ENCODE data around the gene GUCY1B1. TPM values are rescaled to one million over a fixed set of nuclear protein-coding genes. Genes with fewer than 3 reads are reported as not detected.

The GUCY1B1 gene
- total RNA-seq, 1 experiment from 2014 or later = not detected

DNA sequence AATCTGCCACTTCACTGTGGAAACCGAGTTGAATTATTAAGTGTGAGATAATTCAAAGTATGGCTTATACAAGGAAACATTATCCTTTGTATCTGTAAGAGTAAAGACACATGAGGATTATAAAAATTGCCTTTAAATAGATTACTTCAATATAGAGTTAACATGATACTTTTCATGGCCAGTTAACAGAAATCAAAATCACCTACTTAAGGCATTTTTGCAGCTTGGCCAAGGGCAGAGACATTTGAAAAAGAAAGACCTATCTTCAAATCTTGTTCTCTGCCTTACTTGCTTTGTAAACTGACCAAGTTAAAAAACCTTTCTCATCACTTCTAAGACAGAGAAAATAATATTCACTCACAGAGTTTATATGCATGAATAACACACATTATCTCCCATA lies 44.9 kb upstream of the GUCY1B1 start:
- intact Hi-C loops (cut with micrococcal nuclease) = no loop called here
- Histone ChIP-seq H3K4me3 (replicated peaks in 1 of 2; ENCODE audit: low read depth in 1 of 2, low read length in 2 of 2) (no peak overlapping the region), H3K9me3 (ENCODE audit: control insufficient read depth in 1 of 2, insufficient read depth in 1 of 2, low read depth in 1 of 2, low read length in 2 of 2) (no peaks in the 10 kb centered on the region), H2AFZ (ENCODE audit: low read depth, low read length, poor library complexity, severe bottlenecking) (no peak overlapping the region), H3K4me1 (ENCODE audit: control insufficient read depth in 1 of 2, insufficient read depth in 2 of 2, low read length in 2 of 2) (no peaks in the 10 kb centered on the region), H3K9ac (ENCODE audit: low read length) (no peak overlapping the region), H3K4me2 (ENCODE audit: low read length) (no peak overlapping the region), H3K9me2 (ENCODE audit: insufficient read depth) (no peaks in the 10 kb centered on the region), H3K36me3 (ENCODE audit: control insufficient read depth in 1 of 2, insufficient read depth in 2 of 2, low read length in 2 of 2) (no peaks in the 10 kb centered on the region), H3K27me3 (ENCODE audit: insufficient read depth, low read length) (no peaks in the 10 kb centered on the region), H4K20me1 (ENCODE audit: insufficient read depth) (no peaks in the 10 kb centered on the region), H3K27ac (ENCODE audit: low read depth, low read length) (no peak overlapping the region), H3K79me2 (ENCODE audit: insufficient read depth, low read length) (no peaks in the 10 kb centered on the region)
- ChIA-PET RAD21 (ENCODE audit: low non-redundant PET in 1 of 2, low total read pairs in 2 of 2, uncharacterized antibody in 2 of 2, unreplicated experiment in 2 of 2) (no interaction called here), POLR2A (no interaction called here), CTCF (no interaction called here)
- TF ChIP-seq ELF1 (IDR thresholded peaks at IDR 0.05; ENCODE audit: borderline replicate concordance, low read depth) = no peak
- no peak for TF ChIP-seq EZH2phosphoT487 (IDR thresholded peaks at IDR 0.05; ENCODE audit: borderline replicate concordance)
- TF ChIP-seq, protein P1, sequence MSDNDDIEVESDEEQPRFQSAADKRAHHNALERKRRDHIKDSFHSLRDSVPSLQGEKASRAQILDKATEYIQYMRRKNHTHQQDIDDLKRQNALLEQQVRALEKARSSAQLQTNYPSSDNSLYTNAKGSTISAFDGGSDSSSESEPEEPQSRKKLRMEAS (IDR thresholded peaks at IDR 0.05) = no peak
- TF ChIP-seq YY1 (IDR thresholded peaks at IDR 0.05; ENCODE audit: extremely low read depth, insufficient replicate concordance, low read depth, low read length) = no peak
- TF ChIP-seq TCF7L2 (IDR thresholded peaks at IDR 0.05; ENCODE audit: borderline replicate concordance, extremely low read depth, insufficient read depth, insufficient read length) = no peak
- TF ChIP-seq, protein P2, sequence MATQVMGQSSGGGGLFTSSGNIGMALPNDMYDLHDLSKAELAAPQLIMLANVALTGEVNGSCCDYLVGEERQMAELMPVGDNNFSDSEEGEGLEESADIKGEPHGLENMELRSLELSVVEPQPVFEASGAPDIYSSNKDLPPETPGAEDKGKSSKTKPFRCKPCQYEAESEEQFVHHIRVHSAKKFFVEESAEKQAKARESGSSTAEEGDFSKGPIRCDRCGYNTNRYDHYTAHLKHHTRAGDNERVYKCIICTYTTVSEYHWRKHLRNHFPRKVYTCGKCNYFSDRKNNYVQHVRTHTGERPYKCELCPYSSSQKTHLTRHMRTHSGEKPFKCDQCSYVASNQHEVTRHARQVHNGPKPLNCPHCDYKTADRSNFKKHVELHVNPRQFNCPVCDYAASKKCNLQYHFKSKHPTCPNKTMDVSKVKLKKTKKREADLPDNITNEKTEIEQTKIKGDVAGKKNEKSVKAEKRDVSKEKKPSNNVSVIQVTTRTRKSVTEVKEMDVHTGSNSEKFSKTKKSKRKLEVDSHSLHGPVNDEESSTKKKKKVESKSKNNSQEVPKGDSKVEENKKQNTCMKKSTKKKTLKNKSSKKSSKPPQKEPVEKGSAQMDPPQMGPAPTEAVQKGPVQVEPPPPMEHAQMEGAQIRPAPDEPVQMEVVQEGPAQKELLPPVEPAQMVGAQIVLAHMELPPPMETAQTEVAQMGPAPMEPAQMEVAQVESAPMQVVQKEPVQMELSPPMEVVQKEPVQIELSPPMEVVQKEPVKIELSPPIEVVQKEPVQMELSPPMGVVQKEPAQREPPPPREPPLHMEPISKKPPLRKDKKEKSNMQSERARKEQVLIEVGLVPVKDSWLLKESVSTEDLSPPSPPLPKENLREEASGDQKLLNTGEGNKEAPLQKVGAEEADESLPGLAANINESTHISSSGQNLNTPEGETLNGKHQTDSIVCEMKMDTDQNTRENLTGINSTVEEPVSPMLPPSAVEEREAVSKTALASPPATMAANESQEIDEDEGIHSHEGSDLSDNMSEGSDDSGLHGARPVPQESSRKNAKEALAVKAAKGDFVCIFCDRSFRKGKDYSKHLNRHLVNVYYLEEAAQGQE (IDR thresholded peaks at IDR 0.05; ENCODE audit: low read depth) = no peak
- TF ChIP-seq RAD21 (IDR thresholded peaks at IDR 0.05; ENCODE audit: low read depth) = no peak
- TF ChIP-seq EZH2 (IDR thresholded peaks at IDR 0.05) = no peak
- no peak for TF ChIP-seq POLR2AphosphoS5 (IDR thresholded peaks at IDR 0.05; ENCODE audit: low read depth, low read length)
- TF ChIP-seq EGR1 (IDR thresholded peaks at IDR 0.05; ENCODE audit: low read depth) = no peak
- TF ChIP-seq FOSL1 (IDR thresholded peaks at IDR 0.05; ENCODE audit: low read depth) = no peak
- TF ChIP-seq POLR2A (IDR thresholded peaks at IDR 0.05; ENCODE audit: borderline replicate concordance, extremely low read depth, insufficient read depth, insufficient read length) = no peak
- no peak for TF ChIP-seq SRF (IDR thresholded peaks at IDR 0.05; ENCODE audit: low read depth)
- TF ChIP-seq JUND (IDR thresholded peaks at IDR 0.05) = no peak
- TF ChIP-seq, protein P3, sequence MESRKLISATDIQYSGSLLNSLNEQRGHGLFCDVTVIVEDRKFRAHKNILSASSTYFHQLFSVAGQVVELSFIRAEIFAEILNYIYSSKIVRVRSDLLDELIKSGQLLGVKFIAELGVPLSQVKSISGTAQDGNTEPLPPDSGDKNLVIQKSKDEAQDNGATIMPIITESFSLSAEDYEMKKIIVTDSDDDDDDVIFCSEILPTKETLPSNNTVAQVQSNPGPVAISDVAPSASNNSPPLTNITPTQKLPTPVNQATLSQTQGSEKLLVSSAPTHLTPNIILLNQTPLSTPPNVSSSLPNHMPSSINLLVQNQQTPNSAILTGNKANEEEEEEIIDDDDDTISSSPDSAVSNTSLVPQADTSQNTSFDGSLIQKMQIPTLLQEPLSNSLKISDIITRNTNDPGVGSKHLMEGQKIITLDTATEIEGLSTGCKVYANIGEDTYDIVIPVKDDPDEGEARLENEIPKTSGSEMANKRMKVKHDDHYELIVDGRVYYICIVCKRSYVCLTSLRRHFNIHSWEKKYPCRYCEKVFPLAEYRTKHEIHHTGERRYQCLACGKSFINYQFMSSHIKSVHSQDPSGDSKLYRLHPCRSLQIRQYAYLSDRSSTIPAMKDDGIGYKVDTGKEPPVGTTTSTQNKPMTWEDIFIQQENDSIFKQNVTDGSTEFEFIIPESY (IDR thresholded peaks at IDR 0.05; ENCODE audit: extremely low read depth, insufficient replicate concordance, low read length) = no peak
- no peak for TF ChIP-seq CEBPB (IDR thresholded peaks at IDR 0.05; ENCODE audit: low read depth)
- TF ChIP-seq, protein P4, sequence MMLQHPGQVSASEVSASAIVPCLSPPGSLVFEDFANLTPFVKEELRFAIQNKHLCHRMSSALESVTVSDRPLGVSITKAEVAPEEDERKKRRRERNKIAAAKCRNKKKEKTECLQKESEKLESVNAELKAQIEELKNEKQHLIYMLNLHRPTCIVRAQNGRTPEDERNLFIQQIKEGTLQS (IDR thresholded peaks at IDR 0.05) = no peak
- TF ChIP-seq CBX3 (IDR thresholded peaks at IDR 0.05; ENCODE audit: low read depth) = no peak
- no peak for TF ChIP-seq SP1 (IDR thresholded peaks at IDR 0.05; ENCODE audit: low read depth)
- no peak for TF ChIP-seq SIN3A (IDR thresholded peaks at IDR 0.05; ENCODE audit: low read depth)
- no peak for ATAC-seq
- no peak for DNase-seq (ENCODE audit: low read depth, low spot score)
- BruUV-seq (replicated peaks) = no TSS peak

Data from HCT116 (cell line).